K562 (cell line): ENCODE results near the gene OBP2A. TPM values are rescaled to one million over a fixed set of nuclear protein-coding genes. Genes with fewer than 3 reads are reported as not detected.

ENCODE experiments used
- ATAC-seq: fragments of 200-7000 bp; cut with Tn5 transposase; 3 replicates; pipeline ENCODE4 v1.9.1; 2020; ENCODE audit warnings: moderate library complexity
- BruUV-seq: library from RNA; stranded (reverse); fragments of 400-500 nt; replicated peaks from 2 replicates; lab custom pipeline; 2021; lab: Mats Ljungman, UMichigan
- CTCF ChIA-PET: fragments of 300-600 bp; formaldehyde crosslinking; extraction: SDS; loops from one replicate; lab custom pipeline; 2021; ENCODE audit warnings: low intra/inter-chr PET ratio; lab: Yijun Ruan, JAX
- POLR2A ChIA-PET: fragments of 300-600, 350-650 bp; sonication (Branson Sonifier 250); formaldehyde crosslinking; extraction: SDS; loops from one replicate; lab custom pipeline; 2021; ENCODE audit warnings: antibody characterized with exemption, inconsistent platforms; lab: Yijun Ruan, JAX
- DNase-seq, 4 experiments: peaks; one replicate each; pipeline versions ENCODE4 v3.0.0 to v3.0.0-alpha.2; 2011 to 2018; ENCODE audit warnings: low spot score in 3 of 4, mixed read lengths in 3 of 4; ENCODE audit errors: extremely low read depth in 1 of 4
- FAIRE-seq: peaks from 2 replicates; lab custom pipeline; 2011; peaks lifted over from hg19 to GRCh38; lab: Jason Lieb, UNC
- H2AFZ ChIP-seq: 2 replicates; pipeline ENCODE4 v1.6.0; 2011; ENCODE audit warnings: low read depth, low read length, control low read depth, inconsistent platforms
- H3K27ac ChIP-seq: fragments of 200-600 bp; 3 replicates; pipeline ENCODE4 v1.8.0; 2011; ENCODE audit warnings: low read depth, mild to moderate bottlenecking, control low read depth, inconsistent platforms, low read length, moderate library complexity, mixed read lengths; ENCODE audit errors: extremely low read depth
- H3K27me3 ChIP-seq, 2 experiments: fragments of 300-600 bp in 1 of 2; 2 replicates in 1 of 2; 3 replicates in 1 of 2; pipeline versions ENCODE4 v1.6.0 to v1.8.0; 2011; ENCODE audit warnings: inconsistent platforms in 2 of 2, low read length in 2 of 2, mild to moderate bottlenecking in 1 of 2, mixed read lengths in 1 of 2, moderate library complexity in 1 of 2; ENCODE audit not compliant: control insufficient read depth in 2 of 2, insufficient read depth in 2 of 2
- H3K36me3 ChIP-seq: fragments of 300-600 bp; 3 replicates; pipeline ENCODE4 v1.8.0; 2011; ENCODE audit warnings: mild to moderate bottlenecking, low read length, inconsistent platforms; ENCODE audit not compliant: control insufficient read depth, insufficient read depth
- H3K4me1 ChIP-seq, 2 experiments: fragments of 200-600 bp in 1 of 2; replicated peaks in 1 of 2; 2 replicates in 1 of 2; 3 replicates in 1 of 2; pipeline versions ENCODE4 v1.5.1 to v1.8.0; 2011; ENCODE audit warnings: inconsistent platforms in 2 of 2, low read length in 2 of 2, mild to moderate bottlenecking in 1 of 2, mixed read lengths in 1 of 2, moderate library complexity in 1 of 2; ENCODE audit not compliant: control insufficient read depth in 2 of 2, insufficient read depth in 2 of 2
- H3K4me2 ChIP-seq: 2 replicates; pipeline ENCODE4 v1.6.1; 2011; ENCODE audit warnings: low read length, control low read depth, inconsistent platforms, mixed read lengths; ENCODE audit not compliant: insufficient read depth
- H3K4me3 ChIP-seq: fragments of 200-600 bp; sonication (generic), shearing (Covaris generic); 2 replicates; pipeline ENCODE4 v1.5.1; 2016; ENCODE audit warnings: control low read depth, inconsistent platforms
- H3K79me2 ChIP-seq: fragments of 200-600 bp; 3 replicates; pipeline ENCODE4 v1.8.0; 2011; ENCODE audit warnings: low read length, inconsistent platforms; ENCODE audit not compliant: control insufficient read depth, insufficient read depth
- H3K9ac ChIP-seq, 2 experiments: 2 replicates each; pipeline versions ENCODE4 v1.6.0 to v1.6.1; 2011; ENCODE audit warnings: low read depth in 2 of 2, low read length in 2 of 2, control low read depth in 1 of 2, inconsistent platforms in 1 of 2, mild to moderate bottlenecking in 1 of 2, mixed read lengths in 1 of 2; ENCODE audit not compliant: insufficient read depth in 1 of 2
- H3K9me1 ChIP-seq: one replicate; pipeline ENCODE4 v1.6.0; 2011; ENCODE audit warnings: inconsistent platforms, mild to moderate bottlenecking, low read length, moderate library complexity; ENCODE audit not compliant: control insufficient read depth, insufficient read depth
- H3K9me3 ChIP-seq: replicated peaks from 2 replicates; pipeline ENCODE4 v1.5.1; 2011; ENCODE audit warnings: low read depth, low read length, inconsistent platforms; ENCODE audit not compliant: control insufficient read depth, insufficient read depth
- H4K20me1 ChIP-seq: replicated peaks from 2 replicates; pipeline ENCODE4 v1.6.1; 2011; ENCODE audit warnings: low read length, inconsistent platforms, mixed read lengths; ENCODE audit not compliant: control insufficient read depth, insufficient read depth
- ASH1L ChIP-seq: fragments of 450-650 bp; IDR thresholded peaks from 2 replicates; pipeline ENCODE4 v1.6.1; 2018; ENCODE audit warnings: borderline replicate concordance, mild to moderate bottlenecking, low read depth; ENCODE audit not compliant: partially characterized antibody
- ATF6 ChIP-seq: sonication (generic); formaldehyde crosslinking; IDR thresholded peaks from 2 replicates; pipeline ENCODE4 v1.4.0; 2020; ENCODE audit warnings: mild to moderate bottlenecking, missing genetic modification reagents
- CHD1 ChIP-seq: fragments of 200-600 bp; sonication (generic); IDR thresholded peaks from one replicate; pipeline ENCODE4 v1.6.1; 2012; ENCODE audit warnings: mild to moderate bottlenecking, moderate library complexity, low read length, inconsistent platforms
- ETV6 ChIP-seq, 3 experiments: fragments of 150-350 bp in 1 of 3; sonication (generic) in 1 of 3; formaldehyde crosslinking in 1 of 3; IDR thresholded peaks; 2 replicates each; pipeline versions ENCODE4 v1.6.1 to v1.8.0; 2014 to 2022; ENCODE audit warnings: borderline replicate concordance in 2 of 3, low read depth in 2 of 3, antibody characterized with exemption in 1 of 3, low read length in 1 of 3, mild to moderate bottlenecking in 1 of 3, missing genetic modification reagents in 1 of 3
- FOSL1 ChIP-seq: fragments of 200-800 bp; sonication (Bioruptor generic); conservative IDR thresholded peaks from 2 replicates; pipeline ENCODE4 v1.6.1; 2016; ENCODE audit warnings: missing genetic modification characterization, missing compliant biosample characterization
- FOXA3 ChIP-seq, 2 experiments: fragments of 450-650 bp in 1 of 2; sonication (generic) in 1 of 2; formaldehyde crosslinking; IDR thresholded peaks in 1 of 2; conservative IDR thresholded peaks in 1 of 2; 2 replicates each; pipeline versions ENCODE4 v1.4.0 to v1.8.0; 2020 to 2022; ENCODE audit warnings: mild to moderate bottlenecking in 2 of 2, missing genetic modification reagents in 1 of 2
- KLF1 ChIP-seq: fragments of 450-650 bp; IDR thresholded peaks from 2 replicates; pipeline ENCODE4 v1.6.1; 2016; ENCODE audit warnings: missing genetic modification characterization, missing compliant biosample characterization
- KLF6 ChIP-seq: fragments of 250-450 bp; sonication (Bioruptor Pico); IDR thresholded peaks from 2 replicates; pipeline ENCODE4 v1.4.0; 2020; ENCODE audit warnings: mild to moderate bottlenecking, moderate library complexity, borderline replicate concordance
- MBD2 ChIP-seq: sonication (generic); IDR thresholded peaks from 2 replicates; pipeline ENCODE4 v1.6.1; 2016; ENCODE audit warnings: low read depth, borderline replicate concordance
- MEF2D ChIP-seq: conservative IDR thresholded peaks from 2 replicates; pipeline ENCODE4 v1.6.1; 2016; ENCODE audit warnings: low read depth, missing genetic modification characterization, missing compliant biosample characterization
- MIER1 ChIP-seq: fragments of 450-650 bp; IDR thresholded peaks from 2 replicates; pipeline ENCODE4 v1.6.1; 2016; ENCODE audit warnings: antibody characterized with exemption, mild to moderate bottlenecking, low read depth
- NCOA6 ChIP-seq: fragments of 450-650 bp; IDR thresholded peaks from 2 replicates; pipeline ENCODE4 v1.6.1; 2017; ENCODE audit warnings: mild to moderate bottlenecking
- NFYB ChIP-seq: IDR thresholded peaks from 2 replicates; pipeline ENCODE4 v1.6.1; 2011; ENCODE audit warnings: mild to moderate bottlenecking, moderate library complexity; ENCODE audit not compliant: insufficient read length; ENCODE audit errors: extremely low read depth
- POLR3A ChIP-seq: IDR thresholded peaks from 2 replicates; pipeline ENCODE4 v1.6.1; 2011; ENCODE audit warnings: borderline replicate concordance, mild to moderate bottlenecking, moderate library complexity; ENCODE audit not compliant: insufficient read length, insufficient read depth; ENCODE audit errors: extremely low read depth
- SAP30 ChIP-seq: fragments of 200-600 bp; sonication (generic); IDR thresholded peaks from 2 replicates; pipeline ENCODE4 v1.6.1; 2012; ENCODE audit warnings: borderline replicate concordance, low read depth, mild to moderate bottlenecking, moderate library complexity, low read length, control low read depth, inconsistent platforms; ENCODE audit not compliant: insufficient read depth, poor library complexity, severe bottlenecking
- SMAD2 ChIP-seq: fragments of 150-350 bp; IDR thresholded peaks from 2 replicates; pipeline ENCODE4 v1.6.1; 2014; ENCODE audit warnings: low read depth, mild to moderate bottlenecking, low read length
- TAF7 ChIP-seq: fragments of 450-650 bp; IDR thresholded peaks from 2 replicates; pipeline ENCODE4 v1.6.1; 2016; ENCODE audit warnings: missing genetic modification characterization, missing compliant biosample characterization
- ZNF224 ChIP-seq: sonication (generic); formaldehyde crosslinking; IDR thresholded peaks from 2 replicates; pipeline ENCODE4 v1.8.0; 2022; ENCODE audit warnings: mild to moderate bottlenecking, missing genetic modification reagents
- ZNF778 ChIP-seq: fragments of 450-650 bp; formaldehyde crosslinking; IDR thresholded peaks from 2 replicates; pipeline ENCODE4 v1.4.0; 2020; ENCODE audit warnings: mild to moderate bottlenecking, moderate library complexity
- ZNF79 ChIP-seq: fragments of 250-450 bp; sonication (Bioruptor Pico); IDR thresholded peaks from 2 replicates; pipeline ENCODE4 v1.4.0; 2020; ENCODE audit warnings: low read depth, mild to moderate bottlenecking, moderate library complexity
- WGBS: fragments of 100-300 bp; shearing (Covaris generic); methylation state at CpG from one replicate; pipeline ENCODE4 v1.1.6; 2016; ENCODE audit warnings: low coverage, mixed read lengths; ENCODE audit not compliant: insufficient coverage; ENCODE audit errors: missing lambda C conversion rate; 5-methylcytosine and 5-hydroxymethylcytosine counted together
- in situ Hi-C: fragments of 300-500 bp; cut with MboI; formaldehyde crosslinking; loops from 4 replicates; pipeline ENCODE4 v1.15.0; 2018; ENCODE audit warnings: inconsistent platforms, mixed read lengths
- intact Hi-C: fragments of 100-400 bp; cut with micrococcal nuclease; formaldehyde crosslinking; loops from 2 replicates; pipeline ENCODE4 v1.14.2; 2022
- polyA plus RNA-seq, 8 experiments: library from polyadenylated mRNA; depleted of rRNA in 4 of 8; stranded (reverse) in 5 of 8; unstranded in 3 of 8; fragments of >200 nt; fragmentation: Nextera tagmentation in 2 of 8; fragmentation: Illumina TruSeq in 1 of 8; extraction: Ambion mirVana in 2 of 8; extraction: Trizol in 1 of 8; gene quantifications; 2 replicates each; pipeline versions ENCODE4 v1.2.1 to v1.2.3, GENCODE V29; 2011 to 2014; ENCODE audit warnings: inconsistent platforms in 1 of 8, missing spikeins in 1 of 8
- total RNA-seq, 7 experiments: library from RNA; depleted of rRNA in 6 of 7; stranded (reverse); fragments of >200 nt in 6 of 7; fragmentation: Illumina TruSeq in 2 of 7; extraction: Trizol in 2 of 7; gene quantifications; 2 replicates each; pipeline versions ENCODE4 v1.2.1 to v1.2.3, GENCODE V29; 2011 to 2021; ENCODE audit warnings: low replicate concordance in 1 of 7

OBP2A gene
- total and polyA plus RNA-seq, 9 of the 15 experiments (the other 6 are each of a cell fraction or from before 2014, with no cell fraction given), result not detected

GRCh38 chr9:135524130-135524861, 21.6 kb upstream of the OBP2A start:
- no TSS peak for BruUV-seq
- ATAC-seq, result peak; percentile 52; the same call in 2 of the 3 replicates
- Histone ChIP-seq H3K27me3 (no peaks in the 10 kb centered on the region), H3K9ac (no peak overlapping the region), H2AFZ (no peak overlapping the region), H3K9me3 (no peaks in the 10 kb centered on the region), H3K27ac (no peak overlapping the region), H3K4me2 (no peak overlapping the region), H3K9me1 (no peaks in the 10 kb centered on the region), H3K4me1 (peaks cover 9 to 39% of the 10 kb centered on the region in 2 experiments; a peak in 3 of 5 replicates), H4K20me1 (no peaks in the 10 kb centered on the region), H3K79me2 (no peaks in the 10 kb centered on the region), H3K4me3 (no peak overlapping the region), H3K36me3 (no peaks in the 10 kb centered on the region)
- in situ Hi-C loops (no loop called here), intact Hi-C loops (no loop called here)
- 11% methylated on average over 23 of the region's 27 CpGs for WGBS
- peak in 1 of 4 experiments; percentile 26 for DNase-seq
- POLR2A ChIA-PET, result interaction anchor here (0.6 kb wide), 1 partner anchor 184 kb away, joined by 3 read pairs; no protein-coding TSS in a partner anchor
- CTCF ChIA-PET, result no interaction called here
- FAIRE-seq, result peak; percentile 61
- TF ChIP-seq KLF1 (tag) (no peak), CHD1 (no peak), ZNF224 (CRISPR knock-in tag) (no peak), POLR3A (no peak), FOXA3 (CRISPR knock-in tag; conservative IDR thresholded peaks at IDR 0.05 in 1 of 2, IDR thresholded peaks at IDR 0.05 in 1 of 2) (no peak), MBD2 (no peak), TAF7 (tag) (no peak), SMAD2 (no peak), FOSL1 (peak; percentile 83), MIER1 (no peak), MEF2D (no peak), NCOA6 (no peak), SAP30 (no peak), ATF6 (CRISPR knock-in tag) (no peak), NFYB (no peak), ASH1L (no peak), ZNF778 (CRISPR knock-in tag) (no peak), KLF6 (no peak), ZNF79 (CRISPR knock-in tag) (no peak), ETV6 (IDR thresholded peaks at IDR 0.05; ENCODE audit: borderline replicate concordance in 1 of 2, low read depth in 2 of 2, low read length in 1 of 2) (no peak), ETV6 (CRISPR knock-in tag; IDR thresholded peaks at IDR 0.05; ENCODE audit: borderline replicate concordance) (no peak)
